K562 (cell line): ENCODE measurements around the gene RTBDN. TPM values are rescaled to one million over a fixed set of nuclear protein-coding genes. Genes with fewer than 3 reads are reported as not detected.

ENCODE experiments used
- GTF2A2 ChIP-seq: IDR thresholded peaks from 2 replicates; pipeline ENCODE4 v1.6.1; 2016; ENCODE audit warnings: mild to moderate bottlenecking, missing genetic modification characterization, missing compliant biosample characterization
- HDAC8 ChIP-seq: fragments of 450-650 bp; IDR thresholded peaks from 2 replicates; pipeline ENCODE4 v1.6.1; 2016; ENCODE audit warnings: mild to moderate bottlenecking, missing genetic modification characterization, moderate library complexity, missing compliant biosample characterization
- HNRNPH1 ChIP-seq: fragments of 200-400 bp; formaldehyde crosslinking; optimal IDR thresholded peaks from 2 replicates; pipeline ENCODE3; 2017; ENCODE audit warnings: low read depth, mild to moderate bottlenecking, low read length, moderate library complexity
- JUN ChIP-seq, 2 experiments: sonication (generic) in 1 of 2; formaldehyde crosslinking in 1 of 2; IDR thresholded peaks; 2 replicates each; pipeline versions ENCODE4 v1.6.1 to v1.8.0; 2012 to 2022; ENCODE audit warnings: borderline replicate concordance in 2 of 2, mild to moderate bottlenecking in 2 of 2, improper control_type of control experiment in 1 of 2, low read depth in 1 of 2, low read length in 1 of 2, missing genetic modification reagents in 1 of 2
- SLC30A9 ChIP-seq: fragments of 250-450 bp; sonication (Bioruptor Pico); IDR thresholded peaks from 2 replicates; pipeline ENCODE4 v1.8.0; 2022; ENCODE audit warnings: mild to moderate bottlenecking, moderate library complexity
- ZNF143 ChIP-seq: sonication (generic); formaldehyde crosslinking; IDR thresholded peaks from 2 replicates; pipeline ENCODE4 v1.9.0; 2022; ENCODE audit warnings: mild to moderate bottlenecking, missing genetic modification reagents
- ZNF217 ChIP-seq: sonication (generic); formaldehyde crosslinking; IDR thresholded peaks from 2 replicates; pipeline ENCODE4 v1.8.0; 2022; ENCODE audit warnings: mild to moderate bottlenecking, missing genetic modification reagents
- polyA plus RNA-seq, 8 experiments: library from polyadenylated mRNA; depleted of rRNA in 4 of 8; stranded (reverse) in 5 of 8; unstranded in 3 of 8; fragments of >200 nt; fragmentation: Nextera tagmentation in 2 of 8; fragmentation: Illumina TruSeq in 1 of 8; extraction: Ambion mirVana in 2 of 8; extraction: Trizol in 1 of 8; gene quantifications; 2 replicates each; pipeline versions ENCODE4 v1.2.1 to v1.2.3, GENCODE V29; 2011 to 2014; ENCODE audit warnings: inconsistent platforms in 1 of 8, missing spikeins in 1 of 8
- total RNA-seq, 7 experiments: library from RNA; depleted of rRNA in 6 of 7; stranded (reverse); fragments of >200 nt in 6 of 7; fragmentation: Illumina TruSeq in 2 of 7; extraction: Trizol in 2 of 7; gene quantifications; 2 replicates each; pipeline versions ENCODE4 v1.2.1 to v1.2.3, GENCODE V29; 2011 to 2021; ENCODE audit warnings: low replicate concordance in 1 of 7
- TF ChIP-seq, protein P1 (sequence below): sonication (generic); formaldehyde crosslinking; IDR thresholded peaks from 2 replicates; pipeline ENCODE4 v1.8.1; 2022; ENCODE audit warnings: missing genetic modification reagents
- TF ChIP-seq, protein P2 (sequence below): fragments of 200-600 bp; sonication (generic); IDR thresholded peaks from one replicate; pipeline ENCODE4 v1.6.1; 2012; ENCODE audit warnings: mild to moderate bottlenecking, low read depth, low read length, inconsistent platforms
- TF ChIP-seq, protein P3 (sequence below): sonication (generic); formaldehyde crosslinking; IDR thresholded peaks from 2 replicates; pipeline ENCODE4 v1.9.0; 2022; ENCODE audit warnings: mild to moderate bottlenecking, missing genetic modification reagents

The RTBDN gene
- total and polyA plus RNA-seq, 9 of the 15 experiments (the other 6 are each of a cell fraction or from before 2014, with no cell fraction given), result 0.20 to 2.3 (median 0.72) TPM; not detected in 1

DNA sequence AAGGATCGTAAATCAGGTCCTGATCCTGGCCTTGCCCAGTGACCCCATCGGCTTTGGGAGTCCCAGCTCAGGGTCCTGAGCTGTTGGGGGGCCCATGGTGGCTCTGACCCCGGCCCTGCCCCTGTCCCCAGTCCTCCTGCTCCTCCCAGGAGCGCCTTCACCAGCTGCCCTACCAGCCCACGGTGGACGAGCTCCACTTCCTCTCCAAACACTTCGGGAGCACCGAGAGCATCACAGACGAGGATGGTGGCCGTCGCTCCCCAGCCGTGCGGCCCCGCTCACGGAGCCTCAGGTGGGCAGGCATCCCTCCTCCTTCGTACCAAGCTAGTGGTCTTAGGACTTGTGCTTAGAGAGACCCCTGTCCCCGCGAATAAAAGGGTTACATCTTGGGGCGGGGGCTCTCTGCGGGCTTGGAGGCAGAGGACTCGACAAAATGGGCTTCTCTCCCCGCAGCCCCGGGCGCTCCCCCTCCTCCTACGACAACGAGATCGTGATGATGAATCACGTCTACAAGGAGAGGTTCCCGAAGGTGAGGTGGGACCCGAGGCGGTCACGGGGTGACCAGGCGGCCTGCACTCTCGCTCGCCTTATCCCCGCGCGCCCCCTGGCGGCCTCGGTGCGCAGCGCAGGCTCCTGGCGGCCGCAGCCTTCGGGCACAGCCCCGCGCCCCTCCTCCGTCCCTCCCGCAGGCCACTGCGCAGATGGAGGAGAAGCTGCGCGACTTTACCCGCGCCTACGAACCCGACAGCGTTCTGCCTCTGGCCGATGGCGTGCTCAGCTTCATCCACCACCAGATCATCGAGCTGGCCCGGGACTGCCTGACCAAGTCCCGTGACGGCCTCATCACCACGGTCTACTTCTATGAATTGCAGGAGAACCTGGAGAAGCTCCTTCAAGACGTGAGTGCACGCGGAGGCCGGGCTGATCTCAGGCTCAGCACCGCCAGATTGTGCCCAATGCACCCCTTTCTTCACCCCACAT is 13.1 kb upstream of the RTBDN start (continued):
- TF ChIP-seq, protein P1, sequence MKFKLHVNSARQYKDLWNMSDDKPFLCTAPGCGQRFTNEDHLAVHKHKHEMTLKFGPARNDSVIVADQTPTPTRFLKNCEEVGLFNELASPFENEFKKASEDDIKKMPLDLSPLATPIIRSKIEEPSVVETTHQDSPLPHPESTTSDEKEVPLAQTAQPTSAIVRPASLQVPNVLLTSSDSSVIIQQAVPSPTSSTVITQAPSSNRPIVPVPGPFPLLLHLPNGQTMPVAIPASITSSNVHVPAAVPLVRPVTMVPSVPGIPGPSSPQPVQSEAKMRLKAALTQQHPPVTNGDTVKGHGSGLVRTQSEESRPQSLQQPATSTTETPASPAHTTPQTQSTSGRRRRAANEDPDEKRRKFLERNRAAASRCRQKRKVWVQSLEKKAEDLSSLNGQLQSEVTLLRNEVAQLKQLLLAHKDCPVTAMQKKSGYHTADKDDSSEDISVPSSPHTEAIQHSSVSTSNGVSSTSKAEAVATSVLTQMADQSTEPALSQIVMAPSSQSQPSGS, result no peak
- no peak for TF ChIP-seq GTF2A2
- no peak for TF ChIP-seq HDAC8 (tag)
- TF ChIP-seq, protein P2, sequence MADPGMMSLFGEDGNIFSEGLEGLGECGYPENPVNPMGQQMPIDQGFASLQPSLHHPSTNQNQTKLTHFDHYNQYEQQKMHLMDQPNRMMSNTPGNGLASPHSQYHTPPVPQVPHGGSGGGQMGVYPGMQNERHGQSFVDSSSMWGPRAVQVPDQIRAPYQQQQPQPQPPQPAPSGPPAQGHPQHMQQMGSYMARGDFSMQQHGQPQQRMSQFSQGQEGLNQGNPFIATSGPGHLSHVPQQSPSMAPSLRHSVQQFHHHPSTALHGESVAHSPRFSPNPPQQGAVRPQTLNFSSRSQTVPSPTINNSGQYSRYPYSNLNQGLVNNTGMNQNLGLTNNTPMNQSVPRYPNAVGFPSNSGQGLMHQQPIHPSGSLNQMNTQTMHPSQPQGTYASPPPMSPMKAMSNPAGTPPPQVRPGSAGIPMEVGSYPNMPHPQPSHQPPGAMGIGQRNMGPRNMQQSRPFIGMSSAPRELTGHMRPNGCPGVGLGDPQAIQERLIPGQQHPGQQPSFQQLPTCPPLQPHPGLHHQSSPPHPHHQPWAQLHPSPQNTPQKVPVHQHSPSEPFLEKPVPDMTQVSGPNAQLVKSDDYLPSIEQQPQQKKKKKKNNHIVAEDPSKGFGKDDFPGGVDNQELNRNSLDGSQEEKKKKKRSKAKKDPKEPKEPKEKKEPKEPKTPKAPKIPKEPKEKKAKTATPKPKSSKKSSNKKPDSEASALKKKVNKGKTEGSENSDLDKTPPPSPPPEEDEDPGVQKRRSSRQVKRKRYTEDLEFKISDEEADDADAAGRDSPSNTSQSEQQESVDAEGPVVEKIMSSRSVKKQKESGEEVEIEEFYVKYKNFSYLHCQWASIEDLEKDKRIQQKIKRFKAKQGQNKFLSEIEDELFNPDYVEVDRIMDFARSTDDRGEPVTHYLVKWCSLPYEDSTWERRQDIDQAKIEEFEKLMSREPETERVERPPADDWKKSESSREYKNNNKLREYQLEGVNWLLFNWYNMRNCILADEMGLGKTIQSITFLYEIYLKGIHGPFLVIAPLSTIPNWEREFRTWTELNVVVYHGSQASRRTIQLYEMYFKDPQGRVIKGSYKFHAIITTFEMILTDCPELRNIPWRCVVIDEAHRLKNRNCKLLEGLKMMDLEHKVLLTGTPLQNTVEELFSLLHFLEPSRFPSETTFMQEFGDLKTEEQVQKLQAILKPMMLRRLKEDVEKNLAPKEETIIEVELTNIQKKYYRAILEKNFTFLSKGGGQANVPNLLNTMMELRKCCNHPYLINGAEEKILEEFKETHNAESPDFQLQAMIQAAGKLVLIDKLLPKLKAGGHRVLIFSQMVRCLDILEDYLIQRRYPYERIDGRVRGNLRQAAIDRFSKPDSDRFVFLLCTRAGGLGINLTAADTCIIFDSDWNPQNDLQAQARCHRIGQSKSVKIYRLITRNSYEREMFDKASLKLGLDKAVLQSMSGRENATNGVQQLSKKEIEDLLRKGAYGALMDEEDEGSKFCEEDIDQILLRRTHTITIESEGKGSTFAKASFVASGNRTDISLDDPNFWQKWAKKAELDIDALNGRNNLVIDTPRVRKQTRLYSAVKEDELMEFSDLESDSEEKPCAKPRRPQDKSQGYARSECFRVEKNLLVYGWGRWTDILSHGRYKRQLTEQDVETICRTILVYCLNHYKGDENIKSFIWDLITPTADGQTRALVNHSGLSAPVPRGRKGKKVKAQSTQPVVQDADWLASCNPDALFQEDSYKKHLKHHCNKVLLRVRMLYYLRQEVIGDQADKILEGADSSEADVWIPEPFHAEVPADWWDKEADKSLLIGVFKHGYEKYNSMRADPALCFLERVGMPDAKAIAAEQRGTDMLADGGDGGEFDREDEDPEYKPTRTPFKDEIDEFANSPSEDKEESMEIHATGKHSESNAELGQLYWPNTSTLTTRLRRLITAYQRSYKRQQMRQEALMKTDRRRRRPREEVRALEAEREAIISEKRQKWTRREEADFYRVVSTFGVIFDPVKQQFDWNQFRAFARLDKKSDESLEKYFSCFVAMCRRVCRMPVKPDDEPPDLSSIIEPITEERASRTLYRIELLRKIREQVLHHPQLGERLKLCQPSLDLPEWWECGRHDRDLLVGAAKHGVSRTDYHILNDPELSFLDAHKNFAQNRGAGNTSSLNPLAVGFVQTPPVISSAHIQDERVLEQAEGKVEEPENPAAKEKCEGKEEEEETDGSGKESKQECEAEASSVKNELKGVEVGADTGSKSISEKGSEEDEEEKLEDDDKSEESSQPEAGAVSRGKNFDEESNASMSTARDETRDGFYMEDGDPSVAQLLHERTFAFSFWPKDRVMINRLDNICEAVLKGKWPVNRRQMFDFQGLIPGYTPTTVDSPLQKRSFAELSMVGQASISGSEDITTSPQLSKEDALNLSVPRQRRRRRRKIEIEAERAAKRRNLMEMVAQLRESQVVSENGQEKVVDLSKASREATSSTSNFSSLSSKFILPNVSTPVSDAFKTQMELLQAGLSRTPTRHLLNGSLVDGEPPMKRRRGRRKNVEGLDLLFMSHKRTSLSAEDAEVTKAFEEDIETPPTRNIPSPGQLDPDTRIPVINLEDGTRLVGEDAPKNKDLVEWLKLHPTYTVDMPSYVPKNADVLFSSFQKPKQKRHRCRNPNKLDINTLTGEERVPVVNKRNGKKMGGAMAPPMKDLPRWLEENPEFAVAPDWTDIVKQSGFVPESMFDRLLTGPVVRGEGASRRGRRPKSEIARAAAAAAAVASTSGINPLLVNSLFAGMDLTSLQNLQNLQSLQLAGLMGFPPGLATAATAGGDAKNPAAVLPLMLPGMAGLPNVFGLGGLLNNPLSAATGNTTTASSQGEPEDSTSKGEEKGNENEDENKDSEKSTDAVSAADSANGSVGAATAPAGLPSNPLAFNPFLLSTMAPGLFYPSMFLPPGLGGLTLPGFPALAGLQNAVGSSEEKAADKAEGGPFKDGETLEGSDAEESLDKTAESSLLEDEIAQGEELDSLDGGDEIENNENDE, result no peak
- TF ChIP-seq SLC30A9, result no peak
- TF ChIP-seq HNRNPH1, result no peak
- no peak for TF ChIP-seq ZNF143 (CRISPR knock-in tag)
- TF ChIP-seq, protein P3, sequence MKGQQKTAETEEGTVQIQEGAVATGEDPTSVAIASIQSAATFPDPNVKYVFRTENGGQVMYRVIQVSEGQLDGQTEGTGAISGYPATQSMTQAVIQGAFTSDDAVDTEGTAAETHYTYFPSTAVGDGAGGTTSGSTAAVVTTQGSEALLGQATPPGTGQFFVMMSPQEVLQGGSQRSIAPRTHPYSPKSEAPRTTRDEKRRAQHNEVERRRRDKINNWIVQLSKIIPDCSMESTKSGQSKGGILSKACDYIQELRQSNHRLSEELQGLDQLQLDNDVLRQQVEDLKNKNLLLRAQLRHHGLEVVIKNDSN (CRISPR knock-in tag), result peak; percentile 82
- no peak for TF ChIP-seq ZNF217
- TF ChIP-seq JUN (IDR thresholded peaks at IDR 0.05; ENCODE audit: borderline replicate concordance, low read depth, low read length), result peak; percentile 61
- TF ChIP-seq JUN (CRISPR knock-in tag; IDR thresholded peaks at IDR 0.05; ENCODE audit: borderline replicate concordance), result no peak
